Tibial nerve (tissue), 4 donors: ENCODE data around the gene ENOPH1. TPM values are rescaled to one million over a fixed set of nuclear protein-coding genes. Genes with fewer than 3 reads are reported as not detected.
A peak's percentile ranks its signal among the peaks of the same experiment; 100 is the strongest.

Experiments used
- DNase-seq, 2 donors: peaks; one replicate each; pipeline ENCODE4 v3.0.0-alpha.2; 2019; ENCODE audit warnings: low spot score in 2 of 2
- H3K27ac ChIP-seq, 4 donors: fragments of 200-600 bp; sonication (generic) in 3 of 4; one replicate each; pipeline ENCODE4 v1.5.1; 2017 to 2019; ENCODE audit warnings: mild to moderate bottlenecking in 1 of 4
- H3K27me3 ChIP-seq, 2 donors: fragments of 200-600 bp; sonication (generic) in 1 of 2; one replicate each; pipeline versions ENCODE4 v1.5.1 to v1.6.0; 2017 to 2019
- H3K36me3 ChIP-seq, 3 donors: fragments of 200-600 bp; sonication (generic); one replicate each; pipeline ENCODE4 v1.5.1; 2018 to 2019
- H3K4me1 ChIP-seq, 4 donors: fragments of 200-600 bp; sonication (generic) in 3 of 4; one replicate each; pipeline ENCODE4 v1.5.1; 2017 to 2019
- H3K4me3 ChIP-seq, 4 donors: fragments of 200-600 bp; sonication (generic) in 3 of 4; one replicate each; pipeline ENCODE4 v1.5.1; 2017 to 2019; ENCODE audit warnings: mild to moderate bottlenecking in 1 of 4, moderate library complexity in 1 of 4
- H3K9me3 ChIP-seq, 4 donors: fragments of 200-600 bp; sonication (generic) in 3 of 4; one replicate each; pipeline ENCODE4 v1.5.1; 2017 to 2019
- CTCF ChIP-seq, 5 experiments: fragments of 200-600 bp in 3 of 5; fragments of 450-650 bp in 2 of 5; sonication (generic) in 3 of 5; IDR thresholded peaks; one replicate each; pipeline ENCODE4 v1.5.1; 2016 to 2019; ENCODE audit warnings: antibody characterized with exemption in 5 of 5, mild to moderate bottlenecking in 3 of 5, moderate library complexity in 2 of 5
- EP300 ChIP-seq, 2 donors: sonication (generic); formaldehyde crosslinking; IDR thresholded peaks; one replicate each; pipeline ENCODE4 v1.6.1; 2017; ENCODE audit warnings: antibody characterized with exemption in 2 of 2, mild to moderate bottlenecking in 1 of 2
- POLR2A ChIP-seq, 2 donors: fragments of 450-650 bp; IDR thresholded peaks; one replicate each; pipeline ENCODE4 v1.6.1; 2017; ENCODE audit warnings: antibody characterized with exemption in 2 of 2, mild to moderate bottlenecking in 2 of 2, moderate library complexity in 2 of 2
- WGBS, 2 donors: methylation state at CpG; one replicate each; pipeline ENCODE4 v1.1.5; 2018; 5-methylcytosine and 5-hydroxymethylcytosine counted together
- total RNA-seq, 4 donors: library from RNA; depleted of rRNA; stranded (reverse); fragments of >200 nt; gene quantifications; one replicate each; pipeline ENCODE4 v1.1.0, GENCODE V29; 2016

The ENOPH1 gene
- total RNA-seq, 4 donors from 2014 or later = 26.2 to 41.3 (median 30.7) TPM

GRCh38 chr4:82452026-82452425, 21.6 kb downstream of the ENOPH1 start:
- no peaks in the 10 kb centered on the region for H3K9me3 ChIP-seq
- no peaks in the 10 kb centered on the region for H3K4me1 ChIP-seq
- H3K27ac ChIP-seq = no peak overlapping the region
- no peak for DNase-seq
- WGBS, 2 donors = 98% methylated on average over 7 of the region's 7 CpGs
- no peaks in the 10 kb centered on the region for H3K27me3 ChIP-seq
- no peak overlapping the region for H3K4me3 ChIP-seq
- peaks cover 0 to 71% (median 7%) of the 10 kb centered on the region in 3 donors for H3K36me3 ChIP-seq
- TF ChIP-seq POLR2A (IDR thresholded peaks at IDR 0.05) (no peak), CTCF (IDR thresholded peaks at IDR 0.05) (no peak), EP300 (IDR thresholded peaks at IDR 0.05) (no peak)

GRCh38 chr4:82457266-82457665, 26.9 kb downstream of the ENOPH1 start:
- Histone ChIP-seq H3K4me1 (peaks cover 0 to 4% (median 0%) of the 10 kb centered on the region in 4 donors), H3K36me3 (peaks cover 0 to 72% (median 0%) of the 10 kb centered on the region in 3 donors), H3K27me3 (no peaks in the 10 kb centered on the region), H3K4me3 (no peak overlapping the region), H3K27ac (no peak overlapping the region), H3K9me3 (no peaks in the 10 kb centered on the region)
- 87 to 88% methylated on average over 7 of the region's 7 CpGs for WGBS, 2 donors
- TF ChIP-seq POLR2A (IDR thresholded peaks at IDR 0.05) = no peak
- no peak for TF ChIP-seq CTCF (IDR thresholded peaks at IDR 0.05)
- no peak for TF ChIP-seq EP300 (IDR thresholded peaks at IDR 0.05)
- no peak for DNase-seq

GRCh38 chr4:82458729-82459128, 28.3 kb downstream of the ENOPH1 start:
- WGBS, 2 donors = 70 to 71% methylated on average over 2 of the region's 2 CpGs
- Histone ChIP-seq H3K27ac (no peak overlapping the region), H3K36me3 (peaks cover 0 to 59% (median 0%) of the 10 kb centered on the region in 3 donors), H3K27me3 (no peaks in the 10 kb centered on the region), H3K4me1 (peaks cover 0 to 10% (median 0%) of the 10 kb centered on the region in 4 donors), H3K4me3 (no peak overlapping the region), H3K9me3 (no peaks in the 10 kb centered on the region)
- TF ChIP-seq POLR2A (IDR thresholded peaks at IDR 0.05) (no peak), EP300 (IDR thresholded peaks at IDR 0.05) (no peak), CTCF (IDR thresholded peaks at IDR 0.05) (no peak)
- no peak for DNase-seq

GRCh38 chr4:82461710-82462109, 31.3 kb downstream of the ENOPH1 start:
- peaks cover 0 to 10% (median 0%) of the 10 kb centered on the region in 4 donors for H3K4me1 ChIP-seq
- H3K9me3 ChIP-seq = no peaks in the 10 kb centered on the region
- H3K36me3 ChIP-seq = peaks cover 0 to 40% (median 0%) of the 10 kb centered on the region in 3 donors
- no peak overlapping the region for H3K4me3 ChIP-seq
- H3K27ac ChIP-seq = peak overlapping the region in 2 of 4 donors; percentile 42 to 66
- no peak for DNase-seq
- TF ChIP-seq CTCF (IDR thresholded peaks at IDR 0.05) (no peak), EP300 (IDR thresholded peaks at IDR 0.05) (no peak), POLR2A (IDR thresholded peaks at IDR 0.05) (no peak)
- 72 to 88% methylated on average over 2 of the region's 2 CpGs for WGBS, 2 donors
- no peaks in the 10 kb centered on the region for H3K27me3 ChIP-seq

- Histone ChIP-seq H3K4me3 (no peak overlapping the region), H3K27ac (peak overlapping the region in 2 of 4 donors; percentile 42 to 66), H3K4me1 (peaks cover 0 to 10% (median 0%) of the 10 kb centered on the region in 4 donors), H3K27me3 (no peaks in the 10 kb centered on the region), H3K9me3 (no peaks in the 10 kb centered on the region), H3K36me3 (peaks cover 0 to 33% (median 0%) of the 10 kb centered on the region in 3 donors)
- WGBS, 2 donors = 6 to 8% methylated on average over 7 of the region's 7 CpGs
- peak; percentile 90 to 100 for DNase-seq
- TF ChIP-seq EP300 (IDR thresholded peaks at IDR 0.05) (peak in 1 of 2 donors; percentile 69), CTCF (IDR thresholded peaks at IDR 0.05) (peak; percentile 69 to 96 (median 89)), POLR2A (IDR thresholded peaks at IDR 0.05) (no peak)
These were observed 32.0 kb downstream of the ENOPH1 start for GRCh38 chr4:82462415-82462831.
